22Rv1 (cell line): ENCODE measurements around the gene HEYL.

Experiments
- ZFX ChIP-seq: fragments of 450-650 bp; IDR thresholded peaks from 2 replicates; pipeline ENCODE4 v1.6.1; 2017; ENCODE audit warnings: antibody characterized with exemption, borderline replicate concordance
- TF ChIP-seq, protein P1 (sequence below): fragments of 450-650 bp; IDR thresholded peaks from 2 replicates; pipeline ENCODE4 v1.5.1; 2017; ENCODE audit warnings: mild to moderate bottlenecking

DNA sequence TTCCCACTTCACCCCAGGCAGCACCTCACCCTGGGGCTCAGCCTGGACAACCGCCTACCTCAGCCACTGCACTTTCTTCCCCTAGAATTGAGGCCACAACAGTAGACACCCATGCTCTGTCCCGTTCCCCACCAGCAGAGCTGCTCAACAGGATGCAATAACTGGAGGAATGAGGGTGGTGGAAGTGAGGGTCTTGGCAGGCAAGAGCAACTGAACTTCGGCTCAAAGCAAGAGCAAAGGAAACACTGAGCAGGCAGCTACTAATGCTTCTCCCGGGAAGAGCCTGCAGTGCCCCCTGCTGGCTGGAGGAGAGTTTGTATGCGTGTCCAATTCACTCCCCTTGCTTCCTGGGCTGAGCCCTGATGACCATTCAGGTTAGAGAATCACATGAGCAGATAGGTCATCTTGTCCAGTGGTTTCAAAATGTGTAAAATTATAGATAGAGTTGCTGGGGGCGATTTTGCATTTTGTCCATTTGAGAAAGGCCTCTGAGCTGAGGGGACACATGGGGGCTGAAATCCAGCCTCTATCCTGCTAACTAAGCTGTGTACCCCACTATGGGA is 18.6 kb upstream of the HEYL start:
- TF ChIP-seq, protein P1, sequence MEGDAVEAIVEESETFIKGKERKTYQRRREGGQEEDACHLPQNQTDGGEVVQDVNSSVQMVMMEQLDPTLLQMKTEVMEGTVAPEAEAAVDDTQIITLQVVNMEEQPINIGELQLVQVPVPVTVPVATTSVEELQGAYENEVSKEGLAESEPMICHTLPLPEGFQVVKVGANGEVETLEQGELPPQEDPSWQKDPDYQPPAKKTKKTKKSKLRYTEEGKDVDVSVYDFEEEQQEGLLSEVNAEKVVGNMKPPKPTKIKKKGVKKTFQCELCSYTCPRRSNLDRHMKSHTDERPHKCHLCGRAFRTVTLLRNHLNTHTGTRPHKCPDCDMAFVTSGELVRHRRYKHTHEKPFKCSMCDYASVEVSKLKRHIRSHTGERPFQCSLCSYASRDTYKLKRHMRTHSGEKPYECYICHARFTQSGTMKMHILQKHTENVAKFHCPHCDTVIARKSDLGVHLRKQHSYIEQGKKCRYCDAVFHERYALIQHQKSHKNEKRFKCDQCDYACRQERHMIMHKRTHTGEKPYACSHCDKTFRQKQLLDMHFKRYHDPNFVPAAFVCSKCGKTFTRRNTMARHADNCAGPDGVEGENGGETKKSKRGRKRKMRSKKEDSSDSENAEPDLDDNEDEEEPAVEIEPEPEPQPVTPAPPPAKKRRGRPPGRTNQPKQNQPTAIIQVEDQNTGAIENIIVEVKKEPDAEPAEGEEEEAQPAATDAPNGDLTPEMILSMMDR = peak; percentile 94
- TF ChIP-seq ZFX = no peak
